ENCODE data around the gene SEC23A. TPM values are rescaled to one million over a fixed set of nuclear protein-coding genes. Genes with fewer than 3 reads are reported as not detected.

Gene SEC23A
- total and polyA plus RNA-seq, 2 of the 8 experiments (the other 6 are each of a cell fraction or from before 2014, with no cell fraction given): 30.9 to 58.2 TPM

DNA sequence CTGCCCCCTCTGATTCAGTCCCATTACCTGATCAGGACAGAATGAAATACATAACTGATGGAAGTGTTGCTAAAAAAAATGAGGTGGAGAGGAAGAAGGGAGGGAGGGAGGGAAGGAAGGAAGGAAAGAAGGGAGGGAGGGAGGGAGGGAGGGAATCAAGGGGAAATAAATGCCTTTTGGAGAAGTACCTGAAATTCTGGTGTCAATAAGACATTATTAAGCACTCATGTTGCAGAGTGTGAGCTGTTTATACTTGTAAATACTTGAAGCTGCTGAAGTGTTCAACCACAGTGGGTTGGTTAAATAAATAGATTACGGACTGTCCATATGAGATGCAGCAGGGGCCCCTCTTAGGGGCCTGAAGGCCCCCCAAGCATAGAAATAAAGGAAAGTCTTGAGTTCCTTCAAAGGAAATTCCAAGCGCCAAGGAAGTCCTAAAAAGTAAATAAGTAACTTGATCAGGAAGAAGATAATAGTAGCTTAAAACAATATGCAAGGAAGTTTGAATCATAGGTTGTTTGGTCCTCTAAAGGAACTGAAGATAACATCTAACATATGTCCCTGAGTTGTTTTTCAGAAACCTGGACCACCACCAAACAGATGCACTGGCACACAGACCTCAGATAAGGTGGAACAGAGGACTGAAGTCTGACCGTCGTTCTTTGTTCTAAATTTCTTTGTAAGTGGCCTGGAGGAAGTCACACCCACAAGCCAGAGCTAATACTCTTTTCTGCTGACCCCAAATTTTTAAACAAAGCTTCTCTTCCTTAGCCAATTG lies 110.8 kb downstream of the SEC23A start (continued):
- TF ChIP-seq, protein P1, sequence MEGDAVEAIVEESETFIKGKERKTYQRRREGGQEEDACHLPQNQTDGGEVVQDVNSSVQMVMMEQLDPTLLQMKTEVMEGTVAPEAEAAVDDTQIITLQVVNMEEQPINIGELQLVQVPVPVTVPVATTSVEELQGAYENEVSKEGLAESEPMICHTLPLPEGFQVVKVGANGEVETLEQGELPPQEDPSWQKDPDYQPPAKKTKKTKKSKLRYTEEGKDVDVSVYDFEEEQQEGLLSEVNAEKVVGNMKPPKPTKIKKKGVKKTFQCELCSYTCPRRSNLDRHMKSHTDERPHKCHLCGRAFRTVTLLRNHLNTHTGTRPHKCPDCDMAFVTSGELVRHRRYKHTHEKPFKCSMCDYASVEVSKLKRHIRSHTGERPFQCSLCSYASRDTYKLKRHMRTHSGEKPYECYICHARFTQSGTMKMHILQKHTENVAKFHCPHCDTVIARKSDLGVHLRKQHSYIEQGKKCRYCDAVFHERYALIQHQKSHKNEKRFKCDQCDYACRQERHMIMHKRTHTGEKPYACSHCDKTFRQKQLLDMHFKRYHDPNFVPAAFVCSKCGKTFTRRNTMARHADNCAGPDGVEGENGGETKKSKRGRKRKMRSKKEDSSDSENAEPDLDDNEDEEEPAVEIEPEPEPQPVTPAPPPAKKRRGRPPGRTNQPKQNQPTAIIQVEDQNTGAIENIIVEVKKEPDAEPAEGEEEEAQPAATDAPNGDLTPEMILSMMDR (IDR thresholded peaks at IDR 0.05; ENCODE audit: control extremely low read depth in 1 of 3, insufficient read depth in 1 of 3, low read depth in 1 of 3, low read length in 3 of 3): no peak
- no peak for TF ChIP-seq MAFK (IDR thresholded peaks at IDR 0.05; ENCODE audit: low read depth, low read length)

Measured in H1 (cell line).